NCI-H69 (cell line): ENCODE data around the gene GRM4.
"Not testable (repeated sequence)": the region's sequence is repeated elsewhere in the genome, so short reads cannot be mapped to it uniquely, and the experiment has no call there.

Experiments used
- DNase-seq: peaks from one replicate; lab custom pipeline; 2025; lab: John Stamatoyannopoulos, UW

The GRM4 gene

DNA sequence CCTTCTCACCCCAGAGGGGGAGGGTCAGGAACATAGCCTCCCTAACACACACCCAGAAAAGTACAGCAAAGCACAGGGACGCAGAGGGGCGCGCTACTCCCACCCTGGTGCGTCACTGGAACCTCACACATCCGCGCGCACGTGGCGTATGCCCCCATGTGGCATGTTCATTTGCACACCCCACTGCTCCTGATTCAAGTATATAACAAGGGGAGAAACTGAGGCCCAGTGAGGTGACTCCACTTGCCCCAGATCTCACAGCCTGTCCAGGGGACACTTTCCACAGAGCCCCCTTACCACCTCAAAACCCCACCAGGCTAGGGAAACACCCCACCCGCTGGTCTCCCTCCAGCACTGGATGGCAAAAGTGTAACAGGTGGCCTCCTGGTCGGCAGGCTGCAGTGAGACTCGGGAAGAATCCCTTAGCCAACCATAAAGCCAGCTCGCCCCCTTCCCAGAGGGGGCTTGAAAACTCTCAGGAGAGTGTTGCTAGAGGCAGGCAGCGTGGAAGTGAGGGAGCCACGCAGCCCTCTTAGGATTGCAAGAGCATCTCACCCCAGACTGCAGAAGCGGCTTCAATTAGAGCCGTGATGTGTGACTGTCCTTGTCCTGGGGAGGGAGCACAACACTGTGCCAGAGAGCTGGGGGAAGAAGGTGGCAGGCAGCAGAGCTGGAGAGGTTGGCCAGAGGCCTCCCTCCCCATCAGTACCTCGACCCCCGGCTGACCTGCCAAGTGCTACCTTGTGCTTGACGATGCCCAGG lies at the start of gene GRM4:
Gene GRM4, minus strand, starts transcription at position 67 of the 762 bp plus-strand sequence. CDS start 12,591 bp downstream, outside the sequence.
- DNase-seq, result peak; percentile 63

DNA sequence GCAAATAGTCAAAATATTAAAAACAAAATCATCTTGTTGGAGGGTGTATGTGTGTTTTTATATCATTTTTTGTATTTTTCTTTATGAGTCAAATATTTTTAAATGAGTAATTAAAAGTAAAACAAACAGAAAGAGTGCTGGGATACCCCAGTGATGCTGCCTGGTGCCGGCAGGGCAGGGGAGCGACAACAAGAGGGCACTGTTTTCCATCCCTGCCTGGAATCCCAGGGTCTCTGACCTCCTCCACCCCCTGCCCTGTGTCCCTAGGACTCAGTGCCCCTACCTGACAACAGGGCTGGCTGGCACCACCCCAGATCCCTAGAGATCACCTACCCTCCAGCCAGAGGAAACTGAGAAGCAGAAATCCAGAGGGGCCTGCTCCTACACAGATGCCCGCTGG lies 48.9 kb upstream of the GRM4 start:
- DNase-seq, result no peak

DNA sequence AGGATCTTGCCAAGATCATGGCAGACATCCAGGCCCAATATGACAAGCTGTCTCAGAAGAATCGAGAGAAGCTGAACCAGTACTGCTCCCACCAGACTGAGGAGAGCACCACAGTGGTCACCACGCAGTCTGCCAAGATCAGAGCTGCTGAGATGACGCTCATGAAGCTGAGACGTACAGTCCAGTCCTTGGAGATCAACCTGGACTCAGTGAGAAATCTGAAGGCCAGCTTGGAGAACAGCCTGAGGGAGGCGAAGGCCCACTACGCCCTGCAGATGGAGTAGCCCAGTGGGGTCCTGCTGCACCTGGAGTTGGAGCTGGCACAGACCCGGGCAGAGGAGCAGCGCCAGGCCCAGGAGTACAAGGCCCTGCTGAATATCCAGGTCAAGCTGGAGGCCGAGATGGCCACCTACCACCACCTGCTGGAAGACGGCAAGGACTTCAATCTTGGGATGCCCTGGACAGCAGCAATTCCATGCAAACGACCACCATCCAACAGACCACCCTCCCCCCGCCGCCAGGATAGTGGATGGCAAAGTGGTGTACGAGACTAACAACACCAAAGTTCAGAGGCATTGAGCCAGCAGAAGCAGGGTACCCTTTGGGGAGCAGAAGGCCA lies 44.7 kb upstream of the GRM4 start:
- DNase-seq, result no peak

DNA sequence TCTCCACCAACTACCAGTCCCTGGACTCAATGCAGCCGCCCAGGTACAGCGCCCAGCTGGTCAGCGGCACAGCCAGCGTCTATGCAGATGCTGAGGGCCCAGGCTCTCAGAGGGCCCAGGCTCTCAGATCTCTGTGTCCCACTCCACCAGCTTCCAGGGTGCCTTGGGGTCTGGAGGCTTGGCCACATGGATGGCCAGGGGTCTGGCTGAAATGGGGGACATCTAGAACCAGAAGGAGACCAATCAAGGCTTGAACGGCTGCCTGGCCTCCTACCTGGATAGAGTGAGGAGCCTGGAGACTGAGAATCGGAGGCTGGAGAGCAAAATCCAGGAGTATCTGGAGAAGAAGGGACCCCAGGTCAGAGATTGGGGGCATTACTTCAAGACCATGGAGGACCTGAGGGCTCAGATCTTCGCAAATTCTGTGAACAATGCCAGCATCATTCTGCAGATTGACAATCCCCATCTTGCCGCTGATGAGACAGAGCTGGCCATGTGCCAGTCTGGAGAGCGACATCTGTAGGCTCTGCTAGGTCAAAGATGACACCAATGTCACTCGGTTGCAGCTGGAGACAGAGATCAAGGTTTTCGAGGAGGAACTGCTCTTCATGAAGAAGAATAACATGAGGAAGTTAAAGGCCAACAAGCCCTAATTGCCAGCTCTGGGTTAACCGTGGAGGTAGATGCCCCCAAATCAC lies 44.1 kb upstream of the GRM4 start:
- DNase-seq, result no peak

DNA sequence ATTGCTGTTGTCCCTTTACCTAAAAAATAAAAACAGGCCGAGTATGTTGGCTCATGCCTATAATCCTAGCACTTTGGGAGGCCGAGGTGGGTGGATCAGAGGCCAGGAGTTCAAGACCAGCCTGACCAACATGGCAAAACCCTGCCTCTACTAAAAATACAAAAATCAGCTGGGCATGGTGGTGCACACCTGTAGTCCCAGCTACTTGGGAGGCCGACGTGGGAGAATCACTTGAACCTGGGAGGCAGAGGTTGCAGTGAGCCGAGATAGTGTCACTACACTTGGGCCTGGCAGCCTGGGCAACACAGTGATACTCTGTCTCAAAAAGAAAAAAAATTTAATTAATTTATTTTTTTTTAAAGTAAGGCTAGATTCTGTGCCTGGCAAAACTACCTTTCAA lies 38.8 kb upstream of the GRM4 start:
- not testable (repeated sequence) for DNase-seq

DNA sequence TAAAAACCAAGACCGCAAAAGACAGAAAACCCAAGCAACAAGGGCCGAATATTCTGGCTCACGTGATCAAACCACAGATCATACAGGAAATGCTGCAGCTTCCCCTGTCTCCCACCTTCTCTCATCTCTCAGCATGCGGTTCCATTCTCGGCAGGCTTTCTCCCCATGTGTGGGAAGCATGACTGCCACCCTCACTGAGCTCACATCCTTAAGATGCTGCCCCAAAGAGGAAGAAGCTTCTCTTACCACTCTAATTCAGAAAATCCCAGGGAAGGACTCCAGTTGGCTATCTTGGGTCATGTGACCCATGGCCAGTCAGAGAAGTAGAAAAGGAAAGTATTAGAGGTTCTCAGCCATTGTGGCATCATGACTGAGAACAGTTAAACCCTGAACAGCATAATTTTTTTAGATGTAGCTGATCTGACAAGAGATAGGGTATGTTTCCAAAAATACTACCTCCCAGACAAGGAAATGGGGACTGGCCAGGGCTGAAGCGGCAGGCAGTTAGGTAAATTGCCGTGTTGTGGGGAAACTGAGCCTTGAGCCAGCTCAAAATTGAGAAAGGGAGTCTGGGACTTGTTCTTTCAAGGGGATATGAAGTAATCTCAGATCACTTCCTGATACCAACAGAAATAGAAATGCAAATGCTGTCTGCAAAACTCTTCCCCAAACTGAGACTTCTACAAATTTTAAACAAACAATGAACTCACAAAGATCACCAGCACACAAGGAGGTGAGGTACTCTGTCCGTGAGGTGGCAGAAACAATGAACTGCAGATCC lies 37.1 kb upstream of the GRM4 start:
- no peak for DNase-seq

DNA sequence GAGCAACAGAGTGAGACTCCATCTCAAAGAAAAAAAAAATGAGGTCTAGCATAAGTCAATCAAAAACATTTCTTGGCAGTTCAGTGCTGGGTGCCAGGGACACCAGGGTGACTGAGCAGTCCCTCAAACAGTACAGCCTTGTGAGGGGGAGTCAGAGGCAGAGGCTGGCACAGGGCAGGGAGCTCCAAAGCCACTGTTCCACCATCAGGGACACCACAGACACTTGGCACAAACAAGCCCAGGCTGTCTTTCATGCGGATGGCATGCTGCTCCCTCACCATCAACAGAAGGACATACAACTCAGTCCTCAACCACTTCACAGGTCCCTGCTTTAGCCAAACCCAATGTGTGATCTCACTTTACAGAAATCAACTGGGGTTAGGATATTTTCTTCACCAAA lies 36.0 kb upstream of the GRM4 start:
- DNase-seq, result no peak

DNA sequence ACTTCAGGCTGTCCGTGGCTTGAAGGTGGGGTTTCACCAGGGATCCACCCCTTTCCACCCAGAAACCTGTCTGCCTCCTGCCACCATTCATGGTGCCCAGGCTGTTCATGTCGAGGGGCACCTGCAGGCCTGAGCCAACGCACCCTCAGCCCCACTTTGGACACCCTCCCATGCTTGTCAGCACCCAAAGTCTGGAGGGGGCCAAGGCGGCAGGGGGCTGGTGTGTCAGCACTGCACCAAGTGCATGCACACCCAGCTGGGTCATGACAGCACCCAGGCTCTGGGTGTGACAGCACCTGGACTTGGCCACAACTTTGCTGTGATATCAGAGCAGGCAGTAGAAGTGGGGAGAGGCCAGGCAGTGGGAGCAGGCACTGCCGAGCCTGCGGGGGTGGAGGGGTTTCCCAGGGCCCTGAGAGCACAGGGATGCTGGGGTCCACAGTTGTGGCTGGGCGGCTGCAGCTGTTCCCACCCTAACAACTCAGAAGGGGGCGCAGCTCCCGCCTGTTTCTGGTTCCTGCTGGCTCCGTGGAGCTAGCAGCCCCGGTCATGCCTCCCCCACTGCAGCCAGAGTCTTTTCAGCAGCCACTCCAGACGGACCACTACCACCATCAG lies 33.3 kb upstream of the GRM4 start:
- DNase-seq, result no peak

DNA sequence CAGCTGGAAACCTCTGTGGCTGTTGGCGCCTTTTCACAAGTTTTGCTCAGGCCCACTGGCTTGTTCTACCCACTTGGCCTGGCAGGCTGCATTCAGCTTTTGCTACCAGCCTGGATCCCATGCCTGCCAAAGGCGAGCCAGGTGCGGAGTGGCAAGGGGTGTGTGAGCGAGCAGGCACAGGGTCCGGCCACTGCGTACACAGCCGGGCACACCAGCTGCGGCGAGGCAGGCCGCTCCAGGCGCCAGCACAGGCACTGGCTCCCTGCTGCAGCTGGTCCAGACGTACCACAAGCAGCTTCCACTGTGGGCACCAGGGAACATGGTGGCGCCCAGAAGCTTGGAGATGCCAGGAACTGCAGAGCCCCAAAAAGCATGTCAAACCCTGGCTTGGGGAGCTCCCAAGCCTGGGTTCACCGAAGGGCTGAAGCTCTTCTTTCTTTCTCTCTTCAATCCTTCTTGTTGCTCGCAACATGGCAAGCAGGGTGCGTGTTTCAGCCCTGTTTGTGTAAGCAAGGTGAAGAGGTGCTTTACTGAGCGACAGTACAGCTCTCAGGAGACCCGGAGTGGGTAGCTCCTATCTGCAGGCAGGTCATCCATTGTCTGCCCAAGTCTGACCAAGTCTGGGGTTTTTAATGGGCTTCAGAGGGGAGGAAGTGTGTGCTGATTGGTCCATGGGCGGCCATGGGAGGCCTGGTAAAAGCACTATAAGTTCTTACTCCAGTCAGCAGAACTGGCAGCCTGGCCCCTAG lies 32.6 kb upstream of the GRM4 start:
- DNase-seq, result no peak

DNA sequence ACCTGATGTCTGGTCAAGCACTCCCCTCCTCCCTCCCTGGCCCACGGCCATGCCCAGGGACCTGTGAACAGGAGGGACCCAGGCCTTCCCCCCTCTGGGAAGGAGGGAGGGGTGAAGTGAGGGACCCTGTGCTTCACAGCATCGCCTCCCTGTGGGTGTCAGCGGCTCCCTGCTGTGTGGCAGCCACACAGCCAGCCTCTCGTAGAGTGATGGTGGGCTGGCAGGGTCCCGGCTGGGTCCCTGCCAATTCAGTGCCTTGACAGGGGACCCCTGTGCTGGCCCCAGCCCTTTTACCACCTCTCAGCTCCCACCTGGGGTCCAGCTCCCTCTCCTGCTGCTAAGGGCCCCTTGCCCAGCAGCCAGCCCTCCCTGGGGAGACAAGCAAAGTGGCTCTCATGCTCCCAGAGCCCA lies 31.3 kb upstream of the GRM4 start:
- no peak for DNase-seq

DNA sequence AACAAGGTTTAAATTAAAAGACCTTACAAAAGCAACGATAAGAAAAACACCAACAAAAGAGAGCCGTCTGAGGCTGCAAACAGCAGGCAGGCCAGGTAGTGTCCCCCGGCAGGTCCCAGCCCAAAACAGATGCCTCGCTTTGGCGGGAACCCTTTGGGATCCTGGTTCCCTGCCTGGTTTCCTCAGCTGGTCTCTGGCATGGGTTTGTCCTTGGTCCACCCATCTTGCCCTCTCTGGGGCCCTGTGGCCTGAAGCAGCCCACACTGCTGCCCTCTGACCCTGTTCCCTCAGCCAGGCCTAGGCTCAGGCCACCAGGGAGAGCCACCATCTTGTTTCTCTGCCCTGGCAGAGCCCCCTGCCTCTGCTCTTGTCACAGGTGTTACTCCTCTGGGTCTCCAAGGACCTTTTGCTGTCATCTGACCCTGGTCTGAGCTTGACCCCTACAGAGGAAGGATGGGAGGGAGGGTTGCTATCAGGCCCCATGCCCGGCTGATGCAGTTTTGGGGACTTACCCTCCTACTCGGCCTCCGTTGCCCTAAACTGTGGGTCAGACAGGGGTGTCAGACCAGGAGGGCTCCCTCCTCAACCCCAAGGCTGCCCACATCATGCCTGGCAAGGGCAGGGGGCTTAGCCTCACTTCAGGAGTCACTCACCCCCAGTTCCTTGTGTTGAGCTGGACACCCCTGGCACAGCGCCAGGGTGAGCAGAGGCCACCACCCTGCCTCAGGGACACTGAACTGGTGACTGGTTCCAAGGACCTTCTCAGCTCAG lies 30.6 kb upstream of the GRM4 start:
- DNase-seq, result no peak

DNA sequence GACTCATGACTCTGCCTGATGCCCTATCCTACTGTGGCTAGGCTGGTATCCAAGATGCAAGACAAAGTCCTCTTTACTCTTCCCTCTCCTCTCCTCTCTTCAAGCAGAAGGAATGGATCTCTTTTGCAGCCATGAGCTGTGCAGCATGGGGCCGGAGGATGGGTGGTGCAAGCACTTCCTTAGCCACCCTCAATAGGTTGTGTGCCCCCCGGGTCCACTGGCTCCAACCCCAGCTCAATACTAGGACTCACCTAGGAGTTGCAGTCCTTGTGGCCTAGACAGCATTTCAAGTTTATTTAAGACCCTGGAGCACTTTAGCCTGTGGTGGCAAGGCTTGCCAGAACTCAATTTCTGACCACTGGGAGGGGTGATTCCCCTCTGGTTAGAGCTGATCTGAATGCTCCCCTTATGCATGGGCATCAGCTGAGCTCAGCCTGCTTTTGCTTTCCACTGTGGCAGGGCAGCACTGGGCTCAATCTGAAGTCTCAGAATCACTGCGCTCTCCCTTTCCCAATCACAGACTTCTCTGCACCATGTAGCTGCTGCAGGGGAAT lies 29.0 kb upstream of the GRM4 start:
- DNase-seq, result no peak

DNA sequence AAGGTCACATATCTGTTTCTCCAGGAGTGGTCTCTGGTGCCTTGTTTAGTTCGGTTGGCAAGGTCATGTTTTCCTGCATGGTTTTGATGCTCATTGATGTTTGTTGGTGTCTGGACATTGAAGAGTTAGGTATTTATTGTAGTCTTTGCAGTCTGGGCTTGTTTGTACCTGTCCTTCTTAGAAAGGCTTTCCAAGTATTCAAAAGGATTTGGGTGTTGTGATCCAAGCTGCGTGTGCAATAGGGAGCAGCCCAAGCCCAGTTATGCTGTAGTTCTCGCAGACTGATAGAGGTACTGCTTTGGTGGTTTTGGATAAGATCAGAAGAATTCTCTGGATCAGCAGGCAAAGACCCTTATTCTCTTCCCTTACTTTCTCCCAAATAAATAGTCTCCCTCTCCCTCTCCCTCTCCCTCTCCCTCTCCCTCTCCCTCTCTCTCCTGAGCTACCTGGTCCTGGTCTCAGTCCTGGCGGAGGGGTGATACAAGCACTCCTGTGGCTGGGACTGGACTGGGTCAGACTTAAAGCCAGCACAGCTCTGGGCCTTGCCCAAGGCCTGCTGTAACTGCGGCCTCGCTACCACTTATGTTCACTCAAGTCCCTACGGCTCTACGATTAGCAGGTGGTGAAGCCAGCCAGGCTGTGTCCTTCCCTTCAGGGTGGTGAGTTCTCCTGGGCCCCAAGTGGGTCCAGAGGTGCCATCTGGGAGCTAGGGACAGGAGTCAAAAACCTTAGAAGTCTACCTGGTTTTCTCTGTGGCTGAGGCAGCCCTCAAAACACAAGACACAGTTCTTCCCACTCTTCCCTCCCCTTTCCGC lies 27.3 kb upstream of the GRM4 start:
- DNase-seq, result no peak

DNA sequence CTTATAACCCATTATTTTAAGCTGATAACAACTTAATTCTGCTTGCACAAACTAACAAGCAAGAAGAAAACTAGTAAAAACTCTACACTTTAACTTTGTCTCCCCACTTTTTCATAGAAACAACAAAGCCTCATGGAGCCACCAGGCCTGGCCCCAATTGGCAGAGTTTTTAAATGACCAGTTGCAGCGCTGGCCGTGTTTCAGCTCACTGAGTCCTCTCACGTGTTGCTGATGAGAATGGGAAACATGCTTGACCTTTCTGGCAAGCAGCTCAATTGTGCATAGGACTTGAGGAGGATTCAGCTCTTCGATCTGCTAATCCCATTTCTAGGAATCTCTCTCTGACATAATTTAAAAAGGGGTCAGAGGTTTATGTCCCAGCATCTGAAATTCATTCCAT lies 24.5 kb upstream of the GRM4 start:
- no peak for DNase-seq

DNA sequence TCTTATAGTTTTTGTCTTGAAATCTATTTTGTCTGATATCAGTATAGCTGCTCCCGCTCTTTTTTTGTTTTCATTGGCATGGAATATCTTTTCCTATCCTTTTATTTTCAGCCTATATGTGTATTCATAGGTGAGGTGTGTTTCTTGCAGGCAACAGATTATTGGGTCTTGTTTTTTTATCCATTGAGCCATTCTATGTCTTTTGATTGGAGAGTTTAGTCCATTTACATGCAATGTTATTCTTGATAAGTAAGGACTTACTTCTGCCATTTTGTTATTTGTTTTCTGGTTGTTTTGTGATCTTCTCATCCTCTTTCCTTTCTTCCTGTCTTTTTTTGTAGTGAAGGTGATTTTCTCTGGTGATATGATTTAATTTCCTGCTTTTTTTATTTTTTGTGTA lies 24.0 kb upstream of the GRM4 start:
- no peak for DNase-seq

DNA sequence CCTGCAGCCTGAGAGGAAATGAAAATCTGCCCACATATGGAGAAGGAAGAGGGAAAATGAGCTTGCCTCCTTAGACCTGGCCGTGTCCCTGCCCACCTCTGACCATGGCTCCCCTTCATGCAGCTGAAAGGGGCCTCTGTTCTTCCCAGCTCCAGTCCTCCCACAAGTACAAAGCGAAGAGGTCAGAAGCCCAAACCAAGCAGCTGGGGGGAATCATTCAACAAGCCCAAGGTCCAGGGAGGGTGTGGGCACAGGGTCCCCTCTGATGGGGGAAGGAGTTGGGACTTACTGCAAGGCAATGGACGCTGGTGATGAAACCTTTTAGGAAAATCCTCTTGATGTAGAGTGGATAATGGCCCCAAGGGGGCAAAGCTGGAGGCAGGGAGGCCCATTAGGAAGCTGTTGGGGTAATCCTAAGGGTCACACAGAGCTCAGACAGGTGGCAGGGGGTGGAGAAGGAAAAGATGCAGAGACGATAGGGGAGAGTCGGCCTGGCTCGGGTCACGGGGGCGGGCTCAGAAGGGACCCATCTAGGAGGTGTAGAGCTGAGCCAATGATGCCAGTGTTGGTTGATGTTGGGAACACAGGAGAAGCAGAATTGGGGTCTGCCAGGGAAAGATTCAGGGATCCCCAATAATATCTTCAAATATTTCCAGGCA lies 16.1 kb upstream of the GRM4 start:
- no peak for DNase-seq

DNA sequence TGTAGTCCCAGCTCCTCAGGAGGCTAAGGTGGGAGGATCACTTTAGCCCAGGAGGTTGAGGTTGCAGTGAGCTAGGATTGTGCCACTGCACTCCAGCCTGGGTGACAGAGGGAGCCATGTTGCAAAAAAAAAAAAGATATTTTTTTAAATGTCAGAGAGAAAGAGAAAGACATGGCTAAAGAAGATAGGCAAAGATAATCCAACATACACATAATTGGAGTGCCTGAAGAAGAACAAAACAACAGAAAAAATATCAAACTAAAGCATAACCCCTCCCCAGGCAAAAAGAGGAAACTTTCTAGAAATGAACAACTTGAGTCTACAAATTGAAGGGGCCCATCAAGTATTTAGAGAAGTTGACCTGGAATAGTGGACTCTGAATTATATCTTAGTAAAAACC lies 14.0 kb upstream of the GRM4 start:
- DNase-seq, result no peak

DNA sequence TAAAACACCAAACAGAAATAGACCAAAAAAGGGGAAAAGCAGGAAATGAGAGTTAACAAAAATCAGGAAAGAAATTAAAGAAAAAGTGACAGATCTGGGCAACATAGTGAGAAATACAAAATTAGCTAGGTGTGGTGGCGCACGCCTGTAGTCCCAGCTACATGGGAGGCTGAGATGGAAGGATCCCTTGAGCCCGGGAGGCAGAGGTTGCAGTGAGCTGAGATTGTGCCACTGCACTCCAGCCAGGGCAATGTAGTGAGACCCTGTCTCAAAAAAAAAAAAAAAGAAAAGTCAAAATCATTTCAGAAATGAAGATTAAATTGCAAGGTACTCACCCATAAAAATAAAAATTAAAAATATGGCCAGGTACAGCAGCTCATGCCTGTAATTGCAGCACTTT lies 13.0 kb upstream of the GRM4 start:
- no peak for DNase-seq

DNA sequence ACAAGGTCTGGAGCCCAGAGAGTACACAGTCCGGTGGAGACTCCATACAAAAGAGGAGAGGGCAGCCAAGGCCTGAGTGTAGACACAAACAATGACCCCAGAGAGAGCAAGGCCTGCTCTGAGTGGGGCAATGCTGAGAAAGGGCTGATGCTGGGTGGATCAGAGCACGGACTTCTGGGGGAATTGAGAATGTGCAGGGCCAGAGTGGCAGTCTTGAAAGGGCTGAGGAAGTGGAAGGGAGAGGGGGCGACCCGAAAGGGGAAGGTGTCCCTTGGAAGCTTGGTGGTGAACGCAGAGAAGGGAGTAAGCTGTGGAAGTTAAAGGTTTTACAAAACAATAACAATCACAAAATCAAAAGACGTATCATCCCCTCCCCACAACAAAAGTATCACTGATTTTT lies 12.0 kb upstream of the GRM4 start:
- no peak for DNase-seq
